ENCODE data around the gene SIL1.

DNA sequence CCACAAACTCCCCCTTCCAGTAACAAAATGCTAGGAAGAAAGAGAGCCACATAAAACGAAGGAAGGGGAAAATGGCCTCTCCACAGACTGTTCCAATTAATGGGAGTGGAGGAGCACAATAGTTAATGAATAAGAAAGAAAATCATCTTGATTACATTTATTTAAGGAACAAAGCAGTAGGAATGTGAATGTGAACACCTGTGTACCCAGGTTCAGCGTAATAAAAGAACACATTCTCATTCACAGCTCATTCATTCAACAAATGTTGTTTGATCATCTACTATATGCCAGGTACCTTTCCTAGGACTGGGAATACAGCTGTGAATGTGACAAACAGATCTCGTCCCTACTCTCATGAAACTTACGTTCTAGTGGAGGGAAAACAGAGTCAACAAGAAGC lies 35.7 kb downstream of the SIL1 start:
- TF ChIP-seq, protein P1, sequence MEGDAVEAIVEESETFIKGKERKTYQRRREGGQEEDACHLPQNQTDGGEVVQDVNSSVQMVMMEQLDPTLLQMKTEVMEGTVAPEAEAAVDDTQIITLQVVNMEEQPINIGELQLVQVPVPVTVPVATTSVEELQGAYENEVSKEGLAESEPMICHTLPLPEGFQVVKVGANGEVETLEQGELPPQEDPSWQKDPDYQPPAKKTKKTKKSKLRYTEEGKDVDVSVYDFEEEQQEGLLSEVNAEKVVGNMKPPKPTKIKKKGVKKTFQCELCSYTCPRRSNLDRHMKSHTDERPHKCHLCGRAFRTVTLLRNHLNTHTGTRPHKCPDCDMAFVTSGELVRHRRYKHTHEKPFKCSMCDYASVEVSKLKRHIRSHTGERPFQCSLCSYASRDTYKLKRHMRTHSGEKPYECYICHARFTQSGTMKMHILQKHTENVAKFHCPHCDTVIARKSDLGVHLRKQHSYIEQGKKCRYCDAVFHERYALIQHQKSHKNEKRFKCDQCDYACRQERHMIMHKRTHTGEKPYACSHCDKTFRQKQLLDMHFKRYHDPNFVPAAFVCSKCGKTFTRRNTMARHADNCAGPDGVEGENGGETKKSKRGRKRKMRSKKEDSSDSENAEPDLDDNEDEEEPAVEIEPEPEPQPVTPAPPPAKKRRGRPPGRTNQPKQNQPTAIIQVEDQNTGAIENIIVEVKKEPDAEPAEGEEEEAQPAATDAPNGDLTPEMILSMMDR (IDR thresholded peaks at IDR 0.05): no peak
- TF ChIP-seq RAD21 (conservative IDR thresholded peaks at IDR 0.05 in 1 of 2, IDR thresholded peaks at IDR 0.05 in 1 of 2): no peak
- TF ChIP-seq, protein P2, sequence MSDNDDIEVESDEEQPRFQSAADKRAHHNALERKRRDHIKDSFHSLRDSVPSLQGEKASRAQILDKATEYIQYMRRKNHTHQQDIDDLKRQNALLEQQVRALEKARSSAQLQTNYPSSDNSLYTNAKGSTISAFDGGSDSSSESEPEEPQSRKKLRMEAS (IDR thresholded peaks at IDR 0.05): no peak
- TF ChIP-seq MAZ (IDR thresholded peaks at IDR 0.05; ENCODE audit: borderline replicate concordance, low read depth, low read length): no peak
- TF ChIP-seq JUN (IDR thresholded peaks at IDR 0.05): no peak
- no peak for TF ChIP-seq HEYL (CRISPR knock-in tag; IDR thresholded peaks at IDR 0.05)
- TF ChIP-seq TP53 (CRISPR knock-in tag; IDR thresholded peaks at IDR 0.05): no peak

Measured in A549 (cell line).